SK-N-SH (cell line): ENCODE data around the gene SLC34A3. TPM values are rescaled to one million over a fixed set of nuclear protein-coding genes. Genes with fewer than 3 reads are reported as not detected.

ENCODE experiments used
- CTCF ChIA-PET: fragments of 300-600, 350-600 bp; formaldehyde crosslinking; extraction: SDS; loops from one replicate; lab custom pipeline; 2021; lab: Yijun Ruan, JAX
- POLR2A ChIA-PET: fragments of 350-600 bp; sonication (Branson Sonifier 250); formaldehyde crosslinking; extraction: SDS; loops from one replicate; lab custom pipeline; 2020; ENCODE audit warnings: antibody characterized with exemption, inconsistent platforms; lab: Yijun Ruan, JAX
- DNase-seq: peaks from one replicate; pipeline ENCODE4 v3.0.0; 2012
- H2AFZ ChIP-seq: fragments of 200-600 bp; sonication (generic); 2 replicates; pipeline ENCODE4 v1.8.1; 2016; ENCODE audit warnings: antibody characterized with exemption, mild to moderate bottlenecking, low read depth
- H3F3A ChIP-seq: fragments of 200-600 bp; sonication (generic); replicated peaks from 2 replicates; pipeline ENCODE3; 2016; ENCODE audit warnings: antibody characterized with exemption, mild to moderate bottlenecking; ENCODE audit not compliant: insufficient read depth
- H3K27ac ChIP-seq, 2 experiments: fragments of 200-500 bp in 1 of 2; fragments of 200-600 bp in 1 of 2; sonication (Bioruptor generic) in 1 of 2; sonication (generic), shearing (Covaris generic) in 1 of 2; 2 replicates each; pipeline versions ENCODE4 v1.5.1 to v1.6.1; 2014 to 2016; ENCODE audit warnings: low read depth in 2 of 2, inconsistent platforms in 1 of 2, low read length in 1 of 2, mild to moderate bottlenecking in 1 of 2, mixed read lengths in 1 of 2
- H3K27me3 ChIP-seq: fragments of 200-600 bp; sonication (generic), shearing (Covaris generic); 2 replicates; pipeline ENCODE4 v1.6.1; 2016; ENCODE audit warnings: mixed run types; ENCODE audit not compliant: insufficient read depth
- H3K36me3 ChIP-seq, 2 experiments: fragments of 200-500 bp in 1 of 2; fragments of 200-600 bp in 1 of 2; sonication (Bioruptor generic) in 1 of 2; sonication (generic) in 1 of 2; replicated peaks in 1 of 2; 2 replicates each; pipeline versions ENCODE3 to v1.5.1; 2014 to 2016; ENCODE audit warnings: low read length in 1 of 2, mild to moderate bottlenecking in 1 of 2; ENCODE audit not compliant: insufficient read depth in 2 of 2, control insufficient read depth in 1 of 2
- H3K4me1 ChIP-seq, 2 experiments: fragments of 200-500 bp in 1 of 2; fragments of 200-600 bp in 1 of 2; sonication (Bioruptor generic) in 1 of 2; sonication (generic), shearing (Covaris generic) in 1 of 2; 2 replicates each; pipeline versions ENCODE4 v1.5.1 to v1.6.1; 2014 to 2016; ENCODE audit warnings: low read depth in 1 of 2, low read length in 1 of 2, mixed run types in 1 of 2; ENCODE audit not compliant: insufficient read depth in 2 of 2, control insufficient read depth in 1 of 2
- H3K4me2 ChIP-seq: fragments of 200-600 bp; sonication (generic), shearing (Covaris generic); 2 replicates; pipeline ENCODE4 v1.6.1; 2017; ENCODE audit warnings: mixed run types
- H3K4me3 ChIP-seq, 2 experiments: fragments of 200-500 bp in 1 of 2; fragments of 200-600 bp in 1 of 2; sonication (Bioruptor generic) in 1 of 2; sonication (generic), shearing (Covaris generic) in 1 of 2; 2 replicates each; pipeline versions ENCODE4 v1.5.1 to v1.8.1; 2014 to 2016; ENCODE audit warnings: low read depth in 2 of 2, inconsistent platforms in 1 of 2, low read length in 1 of 2, mild to moderate bottlenecking in 1 of 2, mixed read lengths in 1 of 2, moderate library complexity in 1 of 2
- H3K79me2 ChIP-seq: fragments of 200-600 bp; sonication (generic); 2 replicates; pipeline ENCODE4 v1.8.1; 2017; ENCODE audit warnings: mild to moderate bottlenecking; ENCODE audit not compliant: insufficient read depth
- H3K9ac ChIP-seq: fragments of 200-600 bp; sonication (generic); 2 replicates; pipeline ENCODE4 v1.6.1; 2017; ENCODE audit warnings: mixed run types
- H3K9me2 ChIP-seq: fragments of 200-600 bp; sonication (generic); 2 replicates; pipeline ENCODE4 v1.6.1; 2017; ENCODE audit warnings: mixed run types
- H3K9me3 ChIP-seq: fragments of 200-600 bp; sonication (generic); 2 replicates; pipeline ENCODE4 v1.6.1; 2017; ENCODE audit warnings: mixed run types, mild to moderate bottlenecking, moderate library complexity
- H4K20me1 ChIP-seq: fragments of 200-600 bp; sonication (generic); 2 replicates; pipeline ENCODE4 v1.6.1; 2017; ENCODE audit warnings: mild to moderate bottlenecking, mixed run types; ENCODE audit not compliant: insufficient read depth
- CHD2 ChIP-seq: fragments of 150-350 bp; IDR thresholded peaks from 2 replicates; pipeline ENCODE4 v1.6.1; 2018; ENCODE audit warnings: low read length; ENCODE audit not compliant: partially characterized antibody
- ELF1 ChIP-seq: IDR thresholded peaks from 2 replicates; pipeline ENCODE4 v1.4.0; 2012
- EZH2phosphoT487 ChIP-seq: fragments of 200-600 bp; sonication (generic); IDR thresholded peaks from 2 replicates; pipeline ENCODE4 v1.6.1; 2017; ENCODE audit warnings: low read depth, mixed run types, mild to moderate bottlenecking, antibody characterized with exemption, moderate library complexity, borderline replicate concordance
- FOXM1 ChIP-seq: IDR thresholded peaks from 2 replicates; pipeline ENCODE4 v1.4.0; 2012; ENCODE audit warnings: low read depth, mild to moderate bottlenecking
- JUND ChIP-seq: IDR thresholded peaks from 2 replicates; pipeline ENCODE4 v1.4.0; 2012
- MEF2A ChIP-seq: IDR thresholded peaks from 2 replicates; pipeline ENCODE4 v1.4.0; 2012; ENCODE audit warnings: low read depth, borderline replicate concordance
- NFIC ChIP-seq: IDR thresholded peaks from 2 replicates; pipeline ENCODE4 v1.4.0; 2012; ENCODE audit warnings: borderline replicate concordance
- RAD21 ChIP-seq: IDR thresholded peaks from 2 replicates; pipeline ENCODE4 v1.6.1; 2012; ENCODE audit warnings: mild to moderate bottlenecking, low read length
- RFX5 ChIP-seq: IDR thresholded peaks from 2 replicates; pipeline ENCODE4 v1.6.1; 2012; ENCODE audit warnings: mild to moderate bottlenecking, improper control_type of control experiment, low read length
- RXRA ChIP-seq: IDR thresholded peaks from 2 replicates; pipeline ENCODE4 v1.4.0; 2012; ENCODE audit warnings: low read depth, mild to moderate bottlenecking, borderline replicate concordance
- SMC3 ChIP-seq: IDR thresholded peaks from 2 replicates; pipeline ENCODE4 v1.6.1; 2012; ENCODE audit warnings: low read depth, low read length, improper control_type of control experiment
- TAF1 ChIP-seq: IDR thresholded peaks from 2 replicates; pipeline ENCODE4 v1.6.1; 2012; ENCODE audit warnings: low read depth, mild to moderate bottlenecking, low read length, moderate library complexity, borderline replicate concordance
- TCF12 ChIP-seq: IDR thresholded peaks from 2 replicates; pipeline ENCODE4 v1.4.0; 2012
- YY1 ChIP-seq: IDR thresholded peaks from 2 replicates; pipeline ENCODE4 v1.4.0; 2012; ENCODE audit warnings: low read depth, mild to moderate bottlenecking
- WGBS: methylation state at CpG from one replicate; pipeline ENCODE4 v1.1.6; 2017; ENCODE audit warnings: low lambda C conversion rate; 5-methylcytosine and 5-hydroxymethylcytosine counted together
- polyA plus RNA-seq, 3 experiments: library from polyadenylated mRNA; depleted of rRNA; stranded (reverse); fragments of >200 nt; gene quantifications; 2 replicates each; pipeline ENCODE4 v1.2.3, GENCODE V29; 2012
- TF ChIP-seq, protein P1 (sequence below): fragments of 150-350 bp; IDR thresholded peaks from 2 replicates; pipeline ENCODE4 v1.6.1; 2016; ENCODE audit warnings: mild to moderate bottlenecking, low read depth, low read length
- TF ChIP-seq, protein P2 (sequence below): IDR thresholded peaks from 2 replicates; pipeline ENCODE4 v1.4.0; 2012; ENCODE audit warnings: low read depth
- TF ChIP-seq, protein P3 (sequence below): IDR thresholded peaks from 2 replicates; pipeline ENCODE4; 2012

The SLC34A3 gene
- polyA plus RNA-seq, 1 of the 3 experiments (the other 2 are of a cell fraction), result not detected

DNA sequence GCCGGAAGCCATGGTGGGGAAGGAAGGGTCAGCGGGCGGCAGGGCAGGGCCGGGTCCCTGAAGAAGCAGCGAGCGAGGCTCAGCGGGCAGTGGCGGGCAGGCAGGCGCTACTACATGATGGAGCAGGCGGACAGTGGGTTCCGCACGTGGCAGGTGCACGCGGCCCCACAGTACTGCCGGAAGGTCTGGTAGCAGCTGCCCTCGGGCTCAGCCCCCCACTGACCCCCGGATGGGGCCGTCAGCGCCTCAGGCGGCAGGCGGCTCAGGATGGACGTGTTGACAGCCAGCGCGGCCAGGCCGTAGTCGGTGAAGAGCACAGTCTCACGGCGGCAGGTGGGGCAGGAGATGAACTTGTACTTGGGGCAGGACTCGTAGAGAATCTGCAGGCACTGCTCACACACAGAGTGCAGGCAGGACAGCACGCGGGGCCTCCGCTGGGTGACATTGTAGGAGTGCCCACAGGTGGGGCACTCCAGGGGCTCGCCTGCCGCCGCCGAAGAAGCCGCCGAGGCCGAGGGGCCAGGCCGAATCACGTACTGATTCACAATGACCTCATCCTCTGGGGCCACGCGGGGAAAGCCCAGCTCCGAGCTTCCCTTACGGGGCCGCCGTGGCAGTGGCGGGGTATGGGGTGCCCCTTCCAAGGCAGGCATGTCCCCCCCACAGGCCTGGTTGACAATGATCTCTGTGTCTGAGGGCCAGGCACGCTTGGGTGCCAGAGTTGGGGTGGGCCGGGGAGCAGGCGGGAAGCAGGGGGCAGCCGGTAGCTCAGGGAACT lies 10.2 kb upstream of the SLC34A3 start (continued):
- TF ChIP-seq, protein P1, sequence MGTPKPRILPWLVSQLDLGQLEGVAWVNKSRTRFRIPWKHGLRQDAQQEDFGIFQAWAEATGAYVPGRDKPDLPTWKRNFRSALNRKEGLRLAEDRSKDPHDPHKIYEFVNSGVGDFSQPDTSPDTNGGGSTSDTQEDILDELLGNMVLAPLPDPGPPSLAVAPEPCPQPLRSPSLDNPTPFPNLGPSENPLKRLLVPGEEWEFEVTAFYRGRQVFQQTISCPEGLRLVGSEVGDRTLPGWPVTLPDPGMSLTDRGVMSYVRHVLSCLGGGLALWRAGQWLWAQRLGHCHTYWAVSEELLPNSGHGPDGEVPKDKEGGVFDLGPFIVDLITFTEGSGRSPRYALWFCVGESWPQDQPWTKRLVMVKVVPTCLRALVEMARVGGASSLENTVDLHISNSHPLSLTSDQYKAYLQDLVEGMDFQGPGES, result no peak
- TF ChIP-seq TCF12, result no peak
- TF ChIP-seq RXRA, result no peak
- no peak for TF ChIP-seq SMC3

DNA sequence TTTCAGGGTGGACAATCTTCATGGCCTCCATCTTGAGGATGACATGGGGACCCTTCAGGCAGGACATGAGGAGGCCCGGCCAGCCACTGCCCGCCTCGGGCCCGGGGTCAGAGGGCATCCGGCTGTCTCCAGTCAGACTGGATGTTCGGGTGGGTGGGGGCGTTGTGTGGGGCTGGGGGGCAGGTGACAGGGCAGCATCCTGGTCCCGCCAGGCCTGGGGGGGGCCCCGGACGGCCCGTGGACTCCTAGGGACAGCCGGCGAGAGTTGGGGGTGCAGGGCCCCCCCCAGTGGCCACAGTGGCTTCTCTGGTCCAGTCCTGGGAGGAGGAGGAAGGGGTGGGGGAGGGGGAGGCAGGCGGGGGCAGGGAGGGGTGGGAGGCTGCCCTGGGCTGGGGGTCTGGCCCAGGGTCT lies 9.6 kb upstream of the SLC34A3 start:
- Histone ChIP-seq H3K9ac (no peak overlapping the region), H3K36me3 (peaks cover 0 to 1% of the 10 kb centered on the region in 2 experiments), H3K9me3 (no peaks in the 10 kb centered on the region), H3K27me3 (no peaks in the 10 kb centered on the region), H4K20me1 (no peaks in the 10 kb centered on the region), H3K4me3 (peak overlapping the region in 1 of 2 experiments; percentile 56; a peak in 2 of 4 replicates), H3K4me2 (peak overlapping the region; percentile 73; the same call in 1 of the 2 replicates), H3K4me1 (peaks cover 5 to 19% of the 10 kb centered on the region in 2 experiments; a peak in 1 of 4 replicates), H3F3A (peaks cover 4% of the 10 kb centered on the region), H3K79me2 (no peaks in the 10 kb centered on the region), H3K9me2 (no peaks in the 10 kb centered on the region)
- no peak for DNase-seq
- ChIA-PET POLR2A (interaction anchor here (1.1 to 2.9 kb wide), 2 partner anchors 20 to 91 kb away, joined by 3 to 12 read pairs; no protein-coding TSS in a partner anchor), CTCF (interaction anchor here (0.9 to 7.7 kb wide), 4 partner anchors 16 to 103 kb away, joined by 3 to 95 read pairs (median 3); no protein-coding TSS in a partner anchor)
- TF ChIP-seq TAF1 (no peak), MEF2A (no peak), CHD2 (no peak), FOXM1 (no peak)
- TF ChIP-seq, protein P2, sequence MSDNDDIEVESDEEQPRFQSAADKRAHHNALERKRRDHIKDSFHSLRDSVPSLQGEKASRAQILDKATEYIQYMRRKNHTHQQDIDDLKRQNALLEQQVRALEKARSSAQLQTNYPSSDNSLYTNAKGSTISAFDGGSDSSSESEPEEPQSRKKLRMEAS, result no peak
- TF ChIP-seq, all 33 proteins: peak for 0
- Histone ChIP-seq H2AFZ (no peak overlapping the region), H3K27ac (no peak overlapping the region; a peak in 1 of 4 replicates)
- 76% methylated on average over 7 of the region's 14 CpGs for WGBS

DNA sequence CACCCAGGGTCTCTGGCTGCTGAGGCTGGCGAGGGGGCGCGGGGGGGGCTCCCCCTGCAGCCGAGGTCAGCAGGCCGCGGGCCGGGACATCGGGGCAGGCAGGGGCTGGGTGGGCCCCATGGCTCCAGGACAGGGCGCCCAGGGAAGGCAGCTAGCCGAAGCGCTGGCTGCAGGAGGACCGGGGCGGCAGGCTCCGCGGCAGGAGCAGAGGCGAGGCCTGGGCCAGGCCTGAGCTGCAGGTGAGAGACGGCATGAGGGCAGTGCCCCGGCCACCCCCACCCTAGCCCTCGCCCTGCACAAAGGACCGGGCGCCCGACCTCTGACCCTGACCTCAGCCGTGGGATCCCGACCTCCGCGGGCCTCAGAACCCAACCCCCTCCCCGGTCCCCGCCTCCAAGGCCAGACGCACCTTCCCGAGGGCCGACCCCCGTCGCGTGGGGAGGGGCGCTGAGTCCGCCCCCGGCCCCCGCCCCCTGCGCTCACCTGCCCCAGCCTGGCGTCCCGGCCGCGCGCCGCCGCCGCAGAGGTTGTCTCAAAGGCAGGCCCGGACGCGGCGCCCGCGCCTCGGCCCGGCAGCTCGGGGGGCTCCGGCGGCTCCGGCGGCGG lies 9.1 kb upstream of the SLC34A3 start:
- CTCF ChIA-PET, result interaction anchor here (1.4 to 7.7 kb wide), 6 partner anchors 15 to 175 kb away, joined by 3 to 95 read pairs (median 4); partner anchors contain the start of genes NELFB and NPDC1
- 49% methylated on average over 6 of the region's 61 CpGs for WGBS
- peak overlapping the region in 1 of 2 experiments; percentile 76; a peak in 2 of 4 replicates for H3K27ac ChIP-seq
- TF ChIP-seq EZH2phosphoT487, result no peak
- no peak for TF ChIP-seq MEF2A
- TF ChIP-seq RFX5, result no peak
- no peak for TF ChIP-seq ELF1
- TF ChIP-seq YY1, result no peak
- TF ChIP-seq, protein P2, result no peak
- TF ChIP-seq, protein P3, sequence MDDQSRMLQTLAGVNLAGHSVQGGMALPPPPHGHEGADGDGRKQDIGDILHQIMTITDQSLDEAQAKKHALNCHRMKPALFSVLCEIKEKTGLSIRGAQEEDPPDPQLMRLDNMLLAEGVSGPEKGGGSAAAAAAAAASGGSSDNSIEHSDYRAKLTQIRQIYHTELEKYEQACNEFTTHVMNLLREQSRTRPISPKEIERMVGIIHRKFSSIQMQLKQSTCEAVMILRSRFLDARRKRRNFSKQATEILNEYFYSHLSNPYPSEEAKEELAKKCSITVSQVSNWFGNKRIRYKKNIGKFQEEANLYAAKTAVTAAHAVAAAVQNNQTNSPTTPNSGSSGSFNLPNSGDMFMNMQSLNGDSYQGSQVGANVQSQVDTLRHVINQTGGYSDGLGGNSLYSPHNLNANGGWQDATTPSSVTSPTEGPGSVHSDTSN, result no peak
- TF ChIP-seq JUND, result no peak
- no peak for TF ChIP-seq NFIC
- TF ChIP-seq RAD21, result no peak
- no peak for TF ChIP-seq CHD2
- H3K9me3 ChIP-seq, result no peaks in the 10 kb centered on the region
- H3K9ac ChIP-seq, result no peak overlapping the region
- no peak overlapping the region for H2AFZ ChIP-seq
- no peaks in the 10 kb centered on the region for H3K9me2 ChIP-seq
- peak; percentile 63 for DNase-seq
- peak overlapping the region; percentile 73; the same call in 1 of the 2 replicates for H3K4me2 ChIP-seq
- peaks cover 5 to 25% of the 10 kb centered on the region in 2 experiments; a peak in 1 of 4 replicates for H3K4me1 ChIP-seq
- peak overlapping the region; percentile 47 to 56; a peak in 3 of 4 replicates for H3K4me3 ChIP-seq
- peaks cover 9% of the 10 kb centered on the region for H3F3A ChIP-seq
- no peaks in the 10 kb centered on the region for H3K79me2 ChIP-seq
- POLR2A ChIA-PET, result interaction anchor here (1.8 to 2.9 kb wide), 2 partner anchors 33 to 92 kb away, joined by 6 to 12 read pairs; partner anchors contain the start of genes ANAPC2 and SSNA1
- no peaks in the 10 kb centered on the region for H3K27me3 ChIP-seq
- H4K20me1 ChIP-seq, result no peaks in the 10 kb centered on the region
- H3K36me3 ChIP-seq, result no peaks in the 10 kb centered on the region
